Hepatic stellate cell (primary cell): ENCODE measurements around the gene DBX2.
"Not testable (repeated sequence)": the region's sequence is repeated elsewhere in the genome, so short reads cannot be mapped to it uniquely, and the experiment has no call there.

Experiments
- DNase-seq: peaks from one replicate; pipeline ENCODE4 v3.0.0; 2011; ENCODE audit warnings: low spot score

DBX2 gene

DNA sequence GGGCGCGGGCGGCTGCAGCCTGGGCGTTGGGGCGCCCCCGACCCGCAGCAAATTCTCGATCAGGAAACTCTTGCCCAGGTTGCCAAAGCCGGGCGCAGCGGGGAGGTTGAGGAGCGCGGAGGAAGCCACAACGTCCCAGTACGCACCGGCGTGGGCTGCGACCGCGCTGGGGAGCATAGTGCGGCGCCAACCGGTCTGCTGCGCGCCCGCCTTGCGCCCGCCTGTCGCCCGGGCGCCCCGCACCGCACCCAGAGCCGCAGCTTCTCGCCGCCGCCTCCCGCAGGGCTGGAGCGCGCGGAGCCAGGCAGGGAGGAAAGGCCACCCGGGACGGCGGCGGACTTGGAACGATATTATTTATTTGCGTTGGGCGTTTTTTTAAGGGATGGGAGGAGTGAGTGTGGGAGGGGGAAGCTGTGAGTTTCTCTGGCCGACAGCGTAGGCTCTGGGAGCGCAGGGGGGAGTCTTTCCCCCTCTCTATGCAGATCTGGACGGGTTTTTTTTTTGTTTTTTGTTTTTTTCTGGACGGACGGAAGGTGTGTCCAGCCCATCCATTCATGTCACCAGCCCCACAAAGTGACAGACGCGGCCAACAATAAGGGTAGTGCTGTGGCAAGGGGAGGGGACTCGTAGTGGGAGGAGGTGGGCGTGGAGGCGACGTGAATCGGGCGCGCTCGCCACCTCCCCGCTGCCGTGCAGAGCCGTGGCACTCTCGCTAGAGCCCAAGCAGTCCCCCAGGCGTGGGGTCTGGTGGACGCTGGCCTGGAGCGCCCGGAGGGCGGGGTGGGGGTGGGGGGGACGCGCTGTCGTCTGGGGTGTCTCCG lies at the start of gene DBX2:
DBX2 (minus strand) TSS at position 349 of the 821 bp plus-strand sequence; CDS start at position 177, 172 bp downstream.
- peak; percentile 2 for DNase-seq

GRCh38 chr12:45098766-45099165 lies 47.9 kb upstream of the DBX2 start:
- DNase-seq = no peak

- not testable (repeated sequence) for DNase-seq
Measured at GRCh38 chr12:45095417-45095816, 44.5 kb upstream of the DBX2 start.

DNA sequence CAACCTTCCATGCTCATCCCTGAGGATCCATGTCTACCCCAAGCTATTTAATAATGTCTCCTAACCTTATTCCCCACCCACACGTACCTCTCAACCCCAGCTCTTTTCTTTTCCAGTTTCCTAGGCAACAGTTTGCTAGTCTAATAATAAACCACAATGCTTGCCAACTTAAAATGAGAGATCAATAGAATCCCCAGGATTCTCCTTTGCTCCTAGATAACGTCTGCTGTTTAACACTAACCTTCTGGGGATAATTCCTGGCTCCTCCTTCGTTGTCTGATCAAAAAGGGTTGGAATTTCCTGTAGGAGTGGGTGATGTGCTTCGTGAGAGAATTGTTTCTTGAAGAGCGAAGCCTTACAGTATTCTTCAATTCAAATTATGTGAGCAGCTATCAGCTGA lies 42.2 kb upstream of the DBX2 start:
- no peak for DNase-seq

DNA sequence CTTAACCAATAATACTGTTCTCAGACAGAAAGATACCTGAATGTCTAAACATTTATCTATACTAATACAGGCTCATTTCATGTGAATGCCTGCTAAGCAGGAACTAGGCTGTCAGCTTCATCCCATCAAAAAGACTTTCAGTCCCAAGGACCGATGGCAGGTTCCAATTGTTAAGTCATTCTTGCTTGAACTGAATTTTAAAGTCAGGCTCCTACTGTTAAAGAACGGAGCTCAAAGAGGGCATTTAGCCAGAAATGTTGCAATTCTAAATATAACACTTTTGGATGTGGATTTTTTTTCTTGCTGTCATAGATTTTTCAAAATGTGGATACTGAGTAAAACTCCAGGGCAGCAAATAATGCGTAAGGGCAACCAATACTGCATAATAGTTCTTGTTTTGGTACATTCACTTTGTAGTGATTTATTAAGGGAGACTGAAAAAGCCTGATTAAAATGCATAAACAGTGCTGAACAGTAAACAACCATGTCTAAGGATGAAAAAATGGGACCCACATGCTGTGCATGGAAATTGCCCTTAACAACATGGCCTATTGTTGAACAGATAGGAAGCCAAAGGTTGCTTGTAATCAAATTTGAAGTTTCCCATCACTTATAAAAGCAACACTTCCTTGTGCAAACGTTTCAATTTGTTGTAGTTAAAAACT lies 38.6 kb upstream of the DBX2 start:
- DNase-seq = no peak

- DNase-seq = no peak
Measured at GRCh38 chr12:45088608-45089007, 37.7 kb upstream of the DBX2 start.

GRCh38 chr12:45084248-45084647 lies 33.3 kb upstream of the DBX2 start:
- DNase-seq = not testable (repeated sequence)

DNA sequence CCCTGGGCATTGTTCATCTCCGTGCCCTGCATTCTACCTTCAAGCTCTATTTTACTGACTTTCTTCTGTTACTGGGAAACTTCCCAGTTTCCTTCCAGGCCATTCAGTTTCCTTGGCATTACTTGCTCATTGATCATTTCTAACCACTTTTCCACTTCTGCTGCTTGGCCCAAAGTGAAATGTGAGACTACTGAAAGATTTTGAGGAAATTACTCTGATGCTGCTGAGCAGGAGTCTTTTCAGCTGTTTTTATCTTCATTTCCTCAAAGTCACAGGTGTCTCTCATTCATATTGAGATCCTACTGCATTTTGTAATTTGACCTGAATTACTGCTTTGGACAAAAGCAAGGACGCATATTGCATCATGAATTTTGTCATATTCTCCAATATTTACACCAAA lies 26.4 kb upstream of the DBX2 start:
- no peak for DNase-seq

- no peak for DNase-seq
Measured at GRCh38 chr12:45076417-45077026, 25.6 kb upstream of the DBX2 start.

DNA sequence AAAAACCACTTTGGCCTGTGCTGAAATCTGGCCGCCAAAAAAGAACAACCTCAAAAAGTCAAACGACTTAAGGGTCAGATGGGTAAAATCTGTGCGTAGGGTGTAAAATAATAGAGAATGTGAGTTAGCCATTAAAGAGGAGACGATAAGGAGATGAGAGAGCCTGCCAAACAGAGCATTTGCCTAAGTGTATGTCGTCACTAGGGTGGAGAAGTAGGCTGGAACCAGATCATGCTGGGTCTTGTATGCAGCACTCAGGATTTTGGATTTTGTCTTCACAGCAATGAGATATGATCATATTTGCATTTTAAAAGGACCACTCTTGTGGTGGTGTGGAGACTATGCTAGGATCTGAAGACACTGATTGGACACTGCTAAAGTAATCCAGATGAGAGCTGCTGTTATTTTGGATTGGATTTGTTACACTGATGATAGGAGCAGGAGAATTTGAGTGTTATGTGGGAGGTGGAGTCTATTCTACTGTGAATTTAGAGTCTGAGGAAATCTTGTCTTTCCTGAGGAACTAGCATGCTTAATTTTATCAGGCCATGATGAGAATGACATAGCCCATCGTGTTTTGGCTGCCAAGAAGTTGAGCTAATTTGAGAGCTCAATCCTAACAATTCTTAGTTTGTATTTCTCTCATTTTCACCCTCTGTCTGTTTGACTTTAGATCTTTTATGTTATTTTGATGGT lies 24.8 kb upstream of the DBX2 start:
- DNase-seq = no peak

- no peak for DNase-seq
Measured at GRCh38 chr12:45065125-45065626, 14.3 kb upstream of the DBX2 start.

GRCh38 chr12:45060976-45061375 lies 10.1 kb upstream of the DBX2 start:
- no peak for DNase-seq

DNA sequence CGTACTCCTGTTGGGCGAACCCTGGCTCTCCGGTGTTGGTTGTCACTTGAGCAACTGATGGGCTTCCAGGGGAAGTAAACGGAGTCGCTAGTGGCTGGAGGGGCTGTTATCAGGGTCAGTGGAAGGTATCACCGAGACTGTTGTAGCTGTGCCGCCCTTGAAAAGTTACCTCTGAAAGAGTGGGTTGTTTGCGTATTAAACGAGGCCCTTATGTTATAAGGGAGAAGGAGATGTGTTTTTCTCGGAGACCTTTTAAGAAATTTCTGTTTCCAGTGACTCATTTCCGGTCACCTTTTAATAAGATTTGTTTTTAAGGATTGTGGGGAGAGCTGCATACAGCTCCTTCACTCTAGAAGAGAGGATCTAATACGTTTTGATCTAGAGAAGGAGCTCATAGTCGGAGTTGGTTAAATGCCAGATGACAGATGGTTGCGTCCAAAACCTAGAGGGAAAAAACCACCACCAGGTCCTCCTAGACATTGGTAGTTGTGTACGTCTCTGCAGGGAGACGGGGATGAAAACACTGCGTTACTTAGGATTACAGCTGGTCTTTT lies 750 bp upstream of the DBX2 start:
- DNase-seq = no peak

DNA sequence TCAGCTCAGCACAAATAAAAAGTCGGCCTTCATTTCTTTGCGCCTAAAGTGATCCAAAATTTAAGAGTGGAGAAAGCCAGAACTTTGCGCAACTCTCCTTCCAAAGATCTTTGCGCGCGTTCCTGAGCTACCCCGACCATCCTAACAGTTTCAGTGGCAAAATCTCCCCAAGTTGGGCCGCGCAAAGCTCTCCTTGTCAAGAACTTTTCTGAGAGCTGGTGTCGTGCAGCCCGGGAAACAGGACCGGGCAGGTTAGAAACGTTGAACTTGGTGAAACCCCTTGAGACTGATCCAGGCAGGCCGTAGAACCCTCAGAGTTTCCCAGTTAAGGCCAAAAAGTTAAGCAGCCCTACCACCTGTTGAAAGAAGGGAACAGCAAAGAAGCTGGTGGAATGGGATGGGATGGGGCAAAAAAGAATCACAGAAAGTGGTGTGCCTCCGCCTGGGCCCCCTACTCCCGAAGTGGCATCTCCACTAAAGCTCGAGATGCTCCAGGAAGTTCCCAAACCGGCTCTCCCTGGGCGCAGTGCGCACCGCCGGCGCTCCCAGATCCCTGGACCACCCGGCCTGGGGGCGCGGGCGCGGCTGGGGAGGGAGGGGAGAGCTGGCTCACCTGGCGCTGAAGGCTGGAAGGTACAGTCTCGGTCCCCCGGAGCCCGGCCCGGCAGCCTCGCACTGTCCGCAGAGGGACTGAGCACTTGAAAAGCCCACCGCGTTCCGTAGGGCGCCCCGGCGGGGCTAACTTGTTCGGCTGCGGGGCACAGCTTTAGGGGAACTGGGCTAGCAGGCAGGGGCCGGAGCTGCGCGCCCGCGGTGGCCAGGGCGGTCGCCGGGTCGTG lies 768 bp downstream of the DBX2 start:
- DNase-seq = no peak

DNA sequence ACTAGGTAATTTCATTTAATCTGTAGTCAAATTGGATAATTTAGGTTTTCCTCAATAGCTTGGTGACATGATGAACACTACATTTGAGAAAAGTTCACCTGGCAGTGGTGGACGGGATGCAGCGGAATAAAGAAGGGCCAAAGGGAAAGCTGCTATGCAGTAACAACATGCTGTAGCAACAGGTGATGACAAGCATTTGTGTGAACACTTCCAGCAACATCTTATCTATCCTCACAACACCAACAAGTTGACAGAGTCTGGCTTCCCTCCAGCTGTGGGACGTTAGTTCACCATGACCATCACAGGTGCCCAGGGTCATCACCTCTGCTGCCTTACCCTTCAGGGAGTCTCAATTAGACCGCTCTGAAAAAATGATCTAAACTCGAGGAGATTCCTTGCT lies 8.3 kb downstream of the DBX2 start:
- DNase-seq = no peak

DNA sequence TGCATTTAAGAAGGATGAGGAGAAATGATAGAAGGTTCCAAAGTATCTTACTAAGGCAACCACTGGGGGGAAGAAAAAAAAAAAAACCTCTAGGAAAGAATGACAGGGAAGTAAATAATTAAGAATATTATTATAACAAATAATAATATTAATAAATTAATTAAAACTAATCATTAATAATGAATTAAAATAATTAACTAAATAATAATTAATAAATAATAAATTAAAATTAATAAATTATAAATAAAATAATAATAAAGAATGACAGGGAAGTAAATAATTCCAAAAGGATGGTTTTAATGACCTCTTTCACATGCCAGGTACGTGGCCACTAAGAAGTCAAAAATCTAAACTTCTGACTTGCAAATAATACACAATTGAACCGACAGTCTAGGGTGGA lies 9.9 kb downstream of the DBX2 start:
- DNase-seq = no peak

GRCh38 chr12:45039757-45040156 lies 11.1 kb downstream of the DBX2 start:
- DNase-seq = no peak

DNA sequence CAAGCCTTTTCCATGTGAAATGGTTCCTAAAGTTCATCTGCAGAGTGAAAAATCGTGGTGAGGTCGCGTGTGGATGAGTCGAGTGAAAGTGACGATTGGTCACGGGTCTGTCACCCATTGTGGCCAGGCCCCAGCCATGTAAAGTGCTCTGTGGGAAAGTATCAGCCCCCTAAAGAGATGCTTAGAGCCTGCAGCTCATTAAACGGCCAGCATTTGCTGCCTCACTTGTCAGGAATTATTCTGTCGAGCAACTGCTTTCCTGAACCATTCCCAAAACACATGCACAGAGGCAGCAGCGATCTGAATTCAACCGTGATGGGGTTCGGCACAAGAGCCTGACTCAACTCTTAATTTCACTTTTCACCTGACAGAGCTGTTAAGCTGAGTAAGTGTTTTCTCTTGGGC lies 16.0 kb downstream of the DBX2 start:
- no peak for DNase-seq

DNA sequence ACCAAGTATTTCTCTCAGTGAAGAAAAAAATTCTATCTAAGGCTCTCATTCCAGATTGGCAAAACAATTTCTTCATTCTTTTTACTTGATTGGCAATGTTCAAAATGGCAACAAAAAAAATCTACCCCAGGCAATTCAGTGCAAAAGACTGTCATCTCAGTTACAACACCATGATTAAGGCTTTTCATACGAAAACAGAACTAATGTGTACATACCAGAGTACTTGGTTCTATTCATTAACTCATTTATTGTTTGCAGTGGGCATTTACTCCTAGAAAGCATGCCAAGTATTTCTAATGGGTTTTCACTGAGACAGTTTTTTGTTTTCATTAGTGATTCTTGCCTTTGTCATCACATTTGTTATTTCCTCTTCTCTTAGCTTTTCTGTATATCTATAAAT lies 33.0 kb downstream of the DBX2 start:
- DNase-seq = no peak

DNA sequence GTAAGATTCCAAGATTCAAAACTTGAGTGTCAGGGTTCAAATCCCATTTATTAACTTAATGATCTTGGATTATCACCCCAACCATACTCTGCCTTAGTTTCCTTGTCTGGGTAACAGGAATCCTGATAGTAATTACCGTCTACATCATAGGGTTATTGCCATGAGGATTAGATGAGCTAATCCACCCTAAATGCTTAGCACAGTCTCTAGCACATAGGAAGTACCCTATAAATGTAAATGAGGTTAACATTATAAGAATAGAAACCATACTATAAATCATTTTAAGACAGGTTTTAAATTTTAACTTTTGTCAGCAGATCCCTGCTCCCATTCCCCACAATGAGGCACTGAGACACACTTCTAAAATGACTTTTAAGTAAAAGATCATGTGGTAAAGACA lies 36.5 kb downstream of the DBX2 start:
- no peak for DNase-seq

GRCh38 chr12:45012749-45013148 lies 38.1 kb downstream of the DBX2 start:
- no peak for DNase-seq
